Measurements from ENCODE around the gene GRK5.

Gene GRK5

GRCh38 chr10:119374236-119374635, 166.9 kb downstream of the GRK5 start:
- DNase-seq (ENCODE audit: low read depth in 1 of 2, low spot score in 1 of 2), result no peak

- no peak for DNase-seq (ENCODE audit: low read depth in 1 of 2, low spot score in 1 of 2)
Measured at GRCh38 chr10:119375574-119376272, 168.4 kb downstream of the GRK5 start.

GRCh38 chr10:119377451-119377957, 170.1 kb downstream of the GRK5 start:
- DNase-seq (ENCODE audit: low read depth in 1 of 2, low spot score in 1 of 2), result no peak

GRCh38 chr10:119377958-119378736, 170.8 kb downstream of the GRK5 start:
- no peak for DNase-seq (ENCODE audit: low read depth in 1 of 2, low spot score in 1 of 2)

- no peak for DNase-seq (ENCODE audit: low read depth in 1 of 2, low spot score in 1 of 2)
Measured at GRCh38 chr10:119378737-119379067, 171.3 kb downstream of the GRK5 start.

GRCh38 chr10:119379466-119380071, 172.2 kb downstream of the GRK5 start:
- no peak for DNase-seq (ENCODE audit: low read depth in 1 of 2, low spot score in 1 of 2)

GRCh38 chr10:119383174-119383856, 175.9 kb downstream of the GRK5 start:
- no peak for DNase-seq (ENCODE audit: low read depth in 1 of 2, low spot score in 1 of 2)

- no peak for DNase-seq (ENCODE audit: low read depth in 1 of 2, low spot score in 1 of 2)
Measured at GRCh38 chr10:119384127-119384526, 176.8 kb downstream of the GRK5 start.

- DNase-seq (ENCODE audit: low read depth in 1 of 2, low spot score in 1 of 2), result no peak
Measured at GRCh38 chr10:119386666-119387065, 179.3 kb downstream of the GRK5 start.

- no peak for DNase-seq (ENCODE audit: low read depth in 1 of 2, low spot score in 1 of 2)
Measured at GRCh38 chr10:119388849-119389345, 181.5 kb downstream of the GRK5 start.

GRCh38 chr10:119391440-119392251, 184.3 kb downstream of the GRK5 start:
- DNase-seq (ENCODE audit: low read depth in 1 of 2, low spot score in 1 of 2), result no peak

- DNase-seq (ENCODE audit: low read depth in 1 of 2, low spot score in 1 of 2), result no peak
Measured at GRCh38 chr10:119393019-119393418, 185.6 kb downstream of the GRK5 start.

GRCh38 chr10:119393421-119393820, 186.1 kb downstream of the GRK5 start:
- DNase-seq (ENCODE audit: low read depth in 1 of 2, low spot score in 1 of 2), result no peak

GRCh38 chr10:119393845-119394244, 186.5 kb downstream of the GRK5 start:
- DNase-seq (ENCODE audit: low read depth in 1 of 2, low spot score in 1 of 2), result no peak

GRCh38 chr10:119394657-119395279, 187.4 kb downstream of the GRK5 start:
- no peak for DNase-seq (ENCODE audit: low read depth in 1 of 2, low spot score in 1 of 2)

GRCh38 chr10:119395280-119396007, 188.1 kb downstream of the GRK5 start:
- DNase-seq (ENCODE audit: low read depth in 1 of 2, low spot score in 1 of 2), result no peak

GRCh38 chr10:119396008-119396708, 188.8 kb downstream of the GRK5 start:
- no peak for DNase-seq (ENCODE audit: low read depth in 1 of 2, low spot score in 1 of 2)

- DNase-seq (ENCODE audit: low read depth in 1 of 2, low spot score in 1 of 2), result no peak
Measured at GRCh38 chr10:119396709-119397071, 189.3 kb downstream of the GRK5 start.

- DNase-seq (ENCODE audit: low read depth in 1 of 2, low spot score in 1 of 2), result no peak
Measured at GRCh38 chr10:119397416-119397815, 190.0 kb downstream of the GRK5 start.

Measured in activated CD4-positive, alpha-beta T cell treated with anti-CD3 and anti-CD28 coated beads, Interleukin-2, amount 50 U/mL, for 24 hours (primary cell).